Astrocyte of the spinal cord (primary cell): ENCODE measurements around the gene ANTXR1.

ENCODE experiments used
- DNase-seq: peaks from one replicate; pipeline ENCODE4 v3.0.0; 2011; ENCODE audit warnings: low read depth, low spot score
- H3K4me3 ChIP-seq: 2 replicates; pipeline ENCODE4 v1.5.1; 2011; ENCODE audit warnings: low read depth, mild to moderate bottlenecking, low read length, moderate library complexity
- CTCF ChIP-seq: IDR thresholded peaks from 2 replicates; pipeline ENCODE4 v1.5.1; 2012; ENCODE audit warnings: low read depth, mild to moderate bottlenecking, low read length, inconsistent platforms
- in situ Hi-C: cut with HindIII; loops from 2 replicates; pipeline ENCODE4 v1.10.0; 2017; ENCODE audit warnings: low sequenced_read_pairs

Gene ANTXR1

GRCh38 chr2:69020496-69021426, 7.8 kb downstream of the ANTXR1 start:
- in situ Hi-C loops, result no loop called here

GRCh38 chr2:69021727-69022126, 8.7 kb downstream of the ANTXR1 start:
- H3K4me3 ChIP-seq, result no peak overlapping the region
- in situ Hi-C loops, result no loop called here
- TF ChIP-seq CTCF, result no peak
- no peak for DNase-seq

More at GRCh38 chr2:69020496-69021426, 7.8 kb downstream of the ANTXR1 start:
- H3K4me3 ChIP-seq, result no peak overlapping the region
- no peak for DNase-seq
- no peak for TF ChIP-seq CTCF

GRCh38 chr2:69022548-69022947, 9.6 kb downstream of the ANTXR1 start:
- DNase-seq, result no peak
- in situ Hi-C loops, result no loop called here
- H3K4me3 ChIP-seq, result no peak overlapping the region
- TF ChIP-seq CTCF, result no peak

GRCh38 chr2:69023236-69023635, 10.3 kb downstream of the ANTXR1 start:
- H3K4me3 ChIP-seq, result no peak overlapping the region
- in situ Hi-C loops, result no loop called here
- TF ChIP-seq CTCF, result no peak
- DNase-seq, result no peak

- peak; percentile 41 for DNase-seq
- H3K4me3 ChIP-seq, result no peak overlapping the region
- in situ Hi-C loops, result no loop called here
- TF ChIP-seq CTCF, result peak; percentile 47
Observed at GRCh38 chr2:69026026-69026425, 13.0 kb downstream of the ANTXR1 start.

GRCh38 chr2:69026691-69027459, 13.9 kb downstream of the ANTXR1 start:
- no peak for DNase-seq
- no peak overlapping the region for H3K4me3 ChIP-seq
- in situ Hi-C loops, result no loop called here
- no peak for TF ChIP-seq CTCF
